ENCODE results near the gene NUCB2. TPM values are rescaled to one million over a fixed set of nuclear protein-coding genes. Genes with fewer than 3 reads are reported as not detected.
"Not testable (repeated sequence)": the region's sequence is repeated elsewhere in the genome, so short reads cannot be mapped to it uniquely, and the experiment has no call there.

Gene NUCB2
- polyA plus RNA-seq, 1 donor from 2014 or later, result 22.5 TPM

- Mint-ChIP-seq H3K27me3 (peaks cover 4% of the 10 kb centered on the region), H3K36me3 (peaks cover 4% of the 10 kb centered on the region), H3K27ac (no peak overlapping the region), H3K4me3 (no peak overlapping the region), H3K4me1 (no peaks in the 10 kb centered on the region), H3K9me3 (no peaks in the 10 kb centered on the region)
Measured at GRCh38 chr11:17258670-17259069, 17.9 kb upstream of the NUCB2 start.

GRCh38 chr11:17259519-17259918, 17.0 kb upstream of the NUCB2 start:
- Mint-ChIP-seq H3K4me3 (no peak overlapping the region), H3K27me3 (peaks cover 4% of the 10 kb centered on the region), H3K36me3 (peaks cover 6% of the 10 kb centered on the region)

GRCh38 chr11:17260020-17260419, 16.5 kb upstream of the NUCB2 start:
- Mint-ChIP-seq H3K9me3 (no peaks in the 10 kb centered on the region), H3K4me1 (no peaks in the 10 kb centered on the region), H3K4me3 (no peak overlapping the region), H3K36me3 (peaks cover 6% of the 10 kb centered on the region), H3K27ac (no peak overlapping the region), H3K27me3 (peaks cover 4% of the 10 kb centered on the region)

More at GRCh38 chr11:17259519-17259918, 17.0 kb upstream of the NUCB2 start:
- no peaks in the 10 kb centered on the region for H3K4me1 Mint-ChIP-seq
- no peak overlapping the region for H3K27ac Mint-ChIP-seq
- no peaks in the 10 kb centered on the region for H3K9me3 Mint-ChIP-seq

GRCh38 chr11:17263769-17264168, 12.8 kb upstream of the NUCB2 start:
- H3K4me1 Mint-ChIP-seq, result peaks cover 0 to under 1% (median 0%) of the 10 kb centered on the region in 3 donors
- H3K9me3 Mint-ChIP-seq, result no peaks in the 10 kb centered on the region
- H3K27me3 Mint-ChIP-seq, result peaks cover 4% of the 10 kb centered on the region
- no peak overlapping the region for H3K27ac Mint-ChIP-seq
- peaks cover 1% of the 10 kb centered on the region for H3K36me3 Mint-ChIP-seq
- H3K4me3 Mint-ChIP-seq, result no peak overlapping the region

- H3K27ac Mint-ChIP-seq, result no peak overlapping the region
- H3K9me3 Mint-ChIP-seq, result no peaks in the 10 kb centered on the region
- H3K4me1 Mint-ChIP-seq, result peaks cover 0 to 5% (median 0%) of the 10 kb centered on the region in 3 donors
- H3K4me3 Mint-ChIP-seq, result no peak overlapping the region
- peaks cover 7% of the 10 kb centered on the region for H3K27me3 Mint-ChIP-seq
- H3K36me3 Mint-ChIP-seq, result peaks cover 1% of the 10 kb centered on the region
Measured at GRCh38 chr11:17266781-17267180, 9.8 kb upstream of the NUCB2 start.

GRCh38 chr11:17267576-17267975, 9.0 kb upstream of the NUCB2 start:
- Mint-ChIP-seq H3K36me3 (peaks cover 1% of the 10 kb centered on the region), H3K4me1 (peaks cover 0 to 5% (median 0%) of the 10 kb centered on the region in 3 donors), H3K27me3 (peaks cover 8% of the 10 kb centered on the region), H3K9me3 (no peaks in the 10 kb centered on the region), H3K4me3 (no peak overlapping the region), H3K27ac (no peak overlapping the region)

- H3K36me3 Mint-ChIP-seq, H3K27me3 Mint-ChIP-seq, H3K27ac Mint-ChIP-seq, H3K9me3 Mint-ChIP-seq, H3K4me1 Mint-ChIP-seq: not testable (repeated sequence)
- H3K4me3 Mint-ChIP-seq, result peak overlapping the region in 1 of 4 donors; percentile 30
Measured at GRCh38 chr11:17268500-17268899, 8.0 kb upstream of the NUCB2 start.

GRCh38 chr11:17268902-17269301, 7.6 kb upstream of the NUCB2 start:
- peak overlapping the region in 1 of 4 donors; percentile 30 for H3K4me3 Mint-ChIP-seq
- H3K27me3 Mint-ChIP-seq, result peaks cover 9% of the 10 kb centered on the region
- peaks cover 0 to 5% (median 0%) of the 10 kb centered on the region in 3 donors for H3K4me1 Mint-ChIP-seq
- no peaks in the 10 kb centered on the region for H3K36me3 Mint-ChIP-seq
- no peak overlapping the region for H3K27ac Mint-ChIP-seq
- no peaks in the 10 kb centered on the region for H3K9me3 Mint-ChIP-seq

- Mint-ChIP-seq H3K27me3 (peaks cover 10% of the 10 kb centered on the region), H3K27ac (no peak overlapping the region), H3K4me3 (no peak overlapping the region), H3K36me3 (no peaks in the 10 kb centered on the region), H3K9me3 (no peaks in the 10 kb centered on the region), H3K4me1 (peaks cover 8 to 15% (median 10%) of the 10 kb centered on the region in 3 donors)
Measured at GRCh38 chr11:17272801-17273200, 3.7 kb upstream of the NUCB2 start.

- Mint-ChIP-seq H3K27me3 (peaks cover 10% of the 10 kb centered on the region), H3K4me3 (no peak overlapping the region), H3K27ac (no peak overlapping the region), H3K9me3 (no peaks in the 10 kb centered on the region), H3K4me1 (peaks cover 9 to 15% (median 10%) of the 10 kb centered on the region in 3 donors), H3K36me3 (no peaks in the 10 kb centered on the region)
Measured at GRCh38 chr11:17273211-17273610, 3.3 kb upstream of the NUCB2 start.

- Mint-ChIP-seq H3K27ac (no peak overlapping the region), H3K4me3 (peak overlapping the region in 1 of 4 donors; percentile 12), H3K27me3 (peaks cover 10% of the 10 kb centered on the region), H3K4me1 (peaks cover 10 to 15% (median 13%) of the 10 kb centered on the region in 3 donors), H3K9me3 (no peaks in the 10 kb centered on the region), H3K36me3 (no peaks in the 10 kb centered on the region)
Measured at GRCh38 chr11:17273668-17274282, 2.8 kb upstream of the NUCB2 start.

GRCh38 chr11:17275400-17276235, 921 bp upstream of the NUCB2 start:
- Mint-ChIP-seq H3K4me3 (peak overlapping the region; percentile 92 to 98 (median 97)), H3K9me3 (no peaks in the 10 kb centered on the region), H3K27me3 (peaks cover 10% of the 10 kb centered on the region)

GRCh38 chr11:17277024-17277584, 565 bp downstream of the NUCB2 start:
- Mint-ChIP-seq H3K4me3 (peak overlapping the region; percentile 92 to 98 (median 97)), H3K9me3 (no peaks in the 10 kb centered on the region), H3K4me1 (peaks cover 10 to 13% (median 11%) of the 10 kb centered on the region in 3 donors), H3K27ac (peak overlapping the region; percentile 24 to 90 (median 56)), H3K36me3 (no peaks in the 10 kb centered on the region), H3K27me3 (peaks cover 7% of the 10 kb centered on the region)

More at GRCh38 chr11:17275400-17276235, 921 bp upstream of the NUCB2 start:
- peak overlapping the region; percentile 24 to 94 (median 56) for H3K27ac Mint-ChIP-seq
- no peaks in the 10 kb centered on the region for H3K36me3 Mint-ChIP-seq
- H3K4me1 Mint-ChIP-seq, result peaks cover 10 to 13% (median 11%) of the 10 kb centered on the region in 3 donors

- no peak overlapping the region for H3K4me3 Mint-ChIP-seq
Measured at GRCh38 chr11:17280494-17281127, 4.1 kb downstream of the NUCB2 start.

GRCh38 chr11:17286332-17286731, 9.8 kb downstream of the NUCB2 start:
- Mint-ChIP-seq H3K27ac (no peak overlapping the region), H3K36me3 (no peaks in the 10 kb centered on the region), H3K4me3 (no peak overlapping the region), H3K4me1 (no peaks in the 10 kb centered on the region), H3K9me3 (no peaks in the 10 kb centered on the region), H3K27me3 (no peaks in the 10 kb centered on the region)

More at GRCh38 chr11:17280494-17281127, 4.1 kb downstream of the NUCB2 start:
- H3K27ac Mint-ChIP-seq, result no peak overlapping the region
- peaks cover 10 to 13% (median 11%) of the 10 kb centered on the region in 3 donors for H3K4me1 Mint-ChIP-seq
- no peaks in the 10 kb centered on the region for H3K36me3 Mint-ChIP-seq
- H3K27me3 Mint-ChIP-seq, result peaks cover 2% of the 10 kb centered on the region
- H3K9me3 Mint-ChIP-seq, result no peaks in the 10 kb centered on the region
